H1 (cell line): ENCODE results near the gene CSTF2T. TPM values are rescaled to one million over a fixed set of nuclear protein-coding genes. Genes with fewer than 3 reads are reported as not detected.

Experiments used
- CTCF ChIA-PET: fragments of 300-600 bp; sonication (Branson Sonifier 250); formaldehyde crosslinking; loops from one replicate; lab custom pipeline; 2021; ENCODE audit not compliant: partially characterized antibody; lab: Charles Lee
- POLR2A ChIA-PET: fragments of 300-600 bp; sonication (Branson Sonifier 250); formaldehyde crosslinking; loops from one replicate; lab custom pipeline; 2021; ENCODE audit warnings: inconsistent platforms; ENCODE audit not compliant: partially characterized antibody; lab: Charles Lee
- DNase-seq, 2 experiments: peaks; one replicate each; pipeline versions ENCODE4 v3.0.0 to v3.0.0-alpha.2; 2010 to 2022; ENCODE audit warnings: low spot score in 2 of 2, low read depth in 1 of 2, mixed read lengths in 1 of 2
- FAIRE-seq: peaks from 2 replicates; lab custom pipeline; 2011; peaks lifted over from hg19 to GRCh38; lab: Jason Lieb, UNC
- H2AFZ ChIP-seq: 2 replicates; pipeline ENCODE4 v1.8.1; 2012; ENCODE audit warnings: low read length, inconsistent platforms
- H2AK5ac ChIP-seq: 2 replicates; pipeline ENCODE4 v1.6.1; 2013; ENCODE audit warnings: low read depth, low read length
- H2BK120ac ChIP-seq: replicated peaks from 2 replicates; pipeline ENCODE3; 2013; ENCODE audit warnings: low read depth, low read length, inconsistent platforms
- H2BK12ac ChIP-seq: 2 replicates; pipeline ENCODE4 v1.6.1; 2013; ENCODE audit warnings: low read depth, low read length
- H2BK15ac ChIP-seq: 2 replicates; pipeline ENCODE4 v1.6.1; 2013; ENCODE audit warnings: low read length
- H2BK20ac ChIP-seq: 2 replicates; pipeline ENCODE4 v1.6.1; 2013; ENCODE audit warnings: low read length
- H2BK5ac ChIP-seq: 2 replicates; pipeline ENCODE4 v1.6.1; 2013; ENCODE audit warnings: low read depth, low read length
- H3K14ac ChIP-seq: 2 replicates; pipeline ENCODE4 v1.6.1; 2013; ENCODE audit warnings: inconsistent platforms; ENCODE audit not compliant: insufficient read length
- H3K18ac ChIP-seq: 2 replicates; pipeline ENCODE4 v1.6.1; 2013; ENCODE audit warnings: low read length; ENCODE audit errors: extremely low read depth
- H3K23ac ChIP-seq: 2 replicates; pipeline ENCODE4 v1.6.1; 2013; ENCODE audit warnings: inconsistent platforms; ENCODE audit not compliant: insufficient read length
- H3K23me2 ChIP-seq: 2 replicates; pipeline ENCODE4 v1.6.1; 2013; ENCODE audit warnings: low read depth, low read length
- H3K27ac ChIP-seq: 2 replicates; pipeline ENCODE4 v1.6.1; 2011; ENCODE audit warnings: low read depth, low read length, inconsistent platforms
- H3K27me3 ChIP-seq, 4 experiments: replicated peaks in 1 of 4; 1 replicate in 1 of 4; 2 replicates in 3 of 4; pipeline versions ENCODE4 v1.6.1 to v1.8.1; 2011 to 2013; ENCODE audit warnings: low read length in 3 of 4, mild to moderate bottlenecking in 3 of 4, inconsistent platforms in 2 of 4, mixed read lengths in 2 of 4, moderate library complexity in 1 of 4; ENCODE audit not compliant: control insufficient read depth in 3 of 4, insufficient read depth in 3 of 4; ENCODE audit errors: extremely low read depth in 1 of 4
- H3K36me3 ChIP-seq, 4 experiments: 2 replicates each; pipeline versions ENCODE4 v1.6.1 to v1.8.1; 2011 to 2013; ENCODE audit warnings: mild to moderate bottlenecking in 4 of 4, low read length in 3 of 4, moderate library complexity in 2 of 4, control low read depth in 1 of 4, inconsistent platforms in 1 of 4; ENCODE audit not compliant: insufficient read depth in 4 of 4, control insufficient read depth in 2 of 4
- H3K4ac ChIP-seq: replicated peaks from 2 replicates; pipeline ENCODE3; 2013; ENCODE audit warnings: low read length, low read depth, mixed read lengths, inconsistent platforms; ENCODE audit not compliant: insufficient read length
- H3K4me1 ChIP-seq, 4 experiments: replicated peaks in 1 of 4; 1 replicate in 1 of 4; 2 replicates in 3 of 4; pipeline versions ENCODE4 v1.6.1 to v1.8.1; 2011 to 2013; ENCODE audit warnings: low read length in 3 of 4, inconsistent platforms in 2 of 4, mixed read lengths in 1 of 4; ENCODE audit not compliant: insufficient read depth in 4 of 4, control insufficient read depth in 3 of 4
- H3K4me2 ChIP-seq, 2 experiments: 2 replicates each; pipeline versions ENCODE4 v1.6.1 to v1.8.1; 2011 to 2013; ENCODE audit warnings: low read depth in 2 of 2, low read length in 2 of 2, control low read depth in 1 of 2, inconsistent platforms in 1 of 2, mild to moderate bottlenecking in 1 of 2; ENCODE audit not compliant: insufficient read depth in 1 of 2
- H3K4me3 ChIP-seq, 4 experiments: fragments of 200-600, 300-600 bp in 1 of 4; sonication (generic), shearing (Covaris generic), sonication (Bioruptor Twin) in 1 of 4; 2 replicates each; pipeline versions ENCODE4 v1.5.1 to v1.8.1; 2011 to 2016; ENCODE audit warnings: low read length in 4 of 4, low read depth in 3 of 4, control low read depth in 2 of 4, inconsistent platforms in 2 of 4, mild to moderate bottlenecking in 2 of 4, mixed read lengths in 1 of 4, moderate library complexity in 1 of 4; ENCODE audit not compliant: insufficient read depth in 2 of 4; ENCODE audit errors: extremely low read depth in 1 of 4
- H3K56ac ChIP-seq: replicated peaks from 2 replicates; pipeline ENCODE3; 2013; ENCODE audit warnings: low read depth, mild to moderate bottlenecking, mixed read lengths, low read length, inconsistent platforms; ENCODE audit not compliant: insufficient read length
- H3K79me1 ChIP-seq: 2 replicates; pipeline ENCODE4 v1.6.1; 2013; ENCODE audit warnings: low read depth, low read length, control low read depth
- H3K79me2 ChIP-seq, 2 experiments: 2 replicates each; pipeline versions ENCODE4 v1.6.1 to v1.8.1; 2012 to 2013; ENCODE audit warnings: low read length in 2 of 2, mild to moderate bottlenecking in 2 of 2, inconsistent platforms in 1 of 2; ENCODE audit not compliant: insufficient read depth in 2 of 2, control insufficient read depth in 1 of 2
- H3K9ac ChIP-seq, 4 experiments: replicated peaks in 1 of 4; 1 replicate in 1 of 4; 2 replicates in 3 of 4; pipeline versions ENCODE4 v1.6.1 to v1.8.1; 2011 to 2013; ENCODE audit warnings: low read depth in 3 of 4, low read length in 3 of 4, control low read depth in 2 of 4, mild to moderate bottlenecking in 2 of 4, moderate library complexity in 2 of 4, inconsistent platforms in 1 of 4; ENCODE audit errors: extremely low read depth in 1 of 4
- H3K9me3 ChIP-seq, 2 experiments: 2 replicates each; pipeline versions ENCODE4 v1.6.1 to v1.8.1; 2012 to 2013; ENCODE audit warnings: mild to moderate bottlenecking in 2 of 2, moderate library complexity in 2 of 2, control low read depth in 1 of 2, inconsistent platforms in 1 of 2, low read depth in 1 of 2, low read length in 1 of 2, mixed read lengths in 1 of 2; ENCODE audit not compliant: insufficient read depth in 2 of 2
- H4K20me1 ChIP-seq, 2 experiments: replicated peaks in 1 of 2; 2 replicates each; pipeline versions ENCODE3 to v1.8.1; 2011 to 2013; ENCODE audit warnings: inconsistent platforms in 2 of 2, low read length in 2 of 2, mild to moderate bottlenecking in 1 of 2; ENCODE audit not compliant: insufficient read depth in 2 of 2, control insufficient read depth in 1 of 2
- H4K5ac ChIP-seq: 2 replicates; pipeline ENCODE4 v1.6.1; 2013; ENCODE audit warnings: low read length, low read depth, mixed read lengths, inconsistent platforms; ENCODE audit not compliant: insufficient read length
- H4K8ac ChIP-seq: 2 replicates; pipeline ENCODE4 v1.8.0; 2013; ENCODE audit warnings: mild to moderate bottlenecking, moderate library complexity, low read length, inconsistent platforms; ENCODE audit not compliant: insufficient read depth; ENCODE audit errors: extremely low read depth
- H4K91ac ChIP-seq: replicated peaks from 2 replicates; pipeline ENCODE3; 2013; ENCODE audit warnings: low read length, mixed read lengths, inconsistent platforms; ENCODE audit not compliant: insufficient read length
- RXRA ChIP-seq: IDR thresholded peaks from 2 replicates; pipeline ENCODE4 v1.6.1; 2011; ENCODE audit warnings: low read depth, mild to moderate bottlenecking, low read length, moderate library complexity; ENCODE audit not compliant: insufficient read depth
- SUZ12 ChIP-seq: fragments of 200-600 bp; sonication (generic); IDR thresholded peaks from 2 replicates; pipeline ENCODE4 v1.6.1; 2012; ENCODE audit warnings: mild to moderate bottlenecking, inconsistent platforms, low read length, moderate library complexity, mixed read lengths
- WGBS, 2 experiments: shearing (Covaris generic) in 1 of 2; methylation state at CpG; one replicate each; pipeline versions ENCODE4 v1.1.6 to v1.1.7; 2013 to 2015; ENCODE audit warnings: low lambda C conversion rate in 2 of 2, mixed read lengths in 2 of 2, inconsistent platforms in 1 of 2, low coverage in 1 of 2, missing lambda C conversion rate in 1 of 2; ENCODE audit not compliant: insufficient replicate concordance in 2 of 2, insufficient coverage in 1 of 2, insufficient read length in 1 of 2; ENCODE audit errors: extremely low coverage in 1 of 2, missing lambda C conversion rate in 1 of 2; 5-methylcytosine and 5-hydroxymethylcytosine counted together
- polyA plus RNA-seq, 7 experiments: library from polyadenylated mRNA; depleted of rRNA in 3 of 7; stranded (reverse) in 5 of 7; unstranded in 2 of 7; fragments of >200 nt in 5 of 7; fragments of 200-250 nt in 2 of 7; gene quantifications; 1 replicate in 5 of 7; 2 replicates in 1 of 7; 4 replicates in 1 of 7; pipeline versions ENCODE4 v1.2.1 to v1.2.3, GENCODE V29; 2011 to 2013; ENCODE audit warnings: missing spikeins in 2 of 7, mixed read lengths in 2 of 7
- total RNA-seq: library from RNA; stranded (reverse); fragmentation: NEBNext Ultra II Directional; extraction: Animal tissue kit (Norgen Biotek cat#: 25700); gene quantifications from 2 replicates; pipeline ENCODE4 v1.2.1, GENCODE V29; 2021
- TF ChIP-seq, protein P1 (sequence below): IDR thresholded peaks from 2 replicates; pipeline ENCODE4 v1.6.1; 2012; ENCODE audit warnings: low read length, inconsistent platforms

CSTF2T gene
- total and polyA plus RNA-seq, 2 of the 8 experiments (the other 6 are each of a cell fraction or from before 2014, with no cell fraction given) = 9.4 to 32.4 TPM

DNA sequence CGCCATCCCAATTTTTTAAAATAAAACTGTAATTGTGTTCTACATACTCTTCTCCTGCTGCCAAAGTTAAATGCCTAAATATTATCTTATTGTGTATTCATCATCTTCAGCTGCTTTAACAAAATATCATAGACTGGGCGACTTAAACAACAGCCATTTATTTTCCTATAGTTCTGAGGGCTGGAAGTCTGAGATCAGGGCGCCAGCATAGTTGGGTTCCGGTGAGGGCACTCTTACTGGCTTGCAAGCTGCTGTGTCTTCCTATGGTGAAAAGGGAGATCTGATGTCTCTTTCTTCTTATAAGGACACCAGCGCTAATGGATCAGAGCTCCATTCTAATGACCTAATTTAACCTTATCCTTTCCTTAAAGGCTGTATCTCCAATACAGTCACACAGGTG is 30.4 kb downstream of the CSTF2T start:
- Histone ChIP-seq H3K9ac (no peak overlapping the region), H3K4me1 (no peaks in the 10 kb centered on the region), H3K4me3 (no peak overlapping the region), H4K91ac (no peak overlapping the region), H3K4me2 (no peak overlapping the region), H2AFZ (no peak overlapping the region), H4K20me1 (no peaks in the 10 kb centered on the region), H3K18ac (no peak overlapping the region), H3K14ac (no peak overlapping the region), H2BK120ac (no peak overlapping the region), H3K36me3 (no peaks in the 10 kb centered on the region), H2BK12ac (no peak overlapping the region), H2BK5ac (no peak overlapping the region), H2AK5ac (no peak overlapping the region), H3K79me2 (no peaks in the 10 kb centered on the region), H2BK15ac (no peak overlapping the region), H3K56ac (no peak overlapping the region), H3K23ac (no peak overlapping the region), H3K9me3 (no peaks in the 10 kb centered on the region), H4K8ac (no peak overlapping the region), H2BK20ac (no peak overlapping the region), H3K23me2 (no peaks in the 10 kb centered on the region), H3K79me1 (no peaks in the 10 kb centered on the region), H4K5ac (no peak overlapping the region), H3K27me3 (no peaks in the 10 kb centered on the region), H3K27ac (no peak overlapping the region), H3K4ac (no peak overlapping the region)
- FAIRE-seq (no peak), DNase-seq (no peak)
- POLR2A ChIA-PET = no interaction called here
- CTCF ChIA-PET = interaction anchor here (0.9 kb wide), 1 partner anchor 9 kb away, joined by 5 read pairs; no protein-coding TSS in a partner anchor
- 90% methylated on average over 5 of the region's 5 CpGs; no CpG with 5 or more reads in 1 of the 2 experiments for WGBS, 2 experiments
- TF ChIP-seq, protein P1, sequence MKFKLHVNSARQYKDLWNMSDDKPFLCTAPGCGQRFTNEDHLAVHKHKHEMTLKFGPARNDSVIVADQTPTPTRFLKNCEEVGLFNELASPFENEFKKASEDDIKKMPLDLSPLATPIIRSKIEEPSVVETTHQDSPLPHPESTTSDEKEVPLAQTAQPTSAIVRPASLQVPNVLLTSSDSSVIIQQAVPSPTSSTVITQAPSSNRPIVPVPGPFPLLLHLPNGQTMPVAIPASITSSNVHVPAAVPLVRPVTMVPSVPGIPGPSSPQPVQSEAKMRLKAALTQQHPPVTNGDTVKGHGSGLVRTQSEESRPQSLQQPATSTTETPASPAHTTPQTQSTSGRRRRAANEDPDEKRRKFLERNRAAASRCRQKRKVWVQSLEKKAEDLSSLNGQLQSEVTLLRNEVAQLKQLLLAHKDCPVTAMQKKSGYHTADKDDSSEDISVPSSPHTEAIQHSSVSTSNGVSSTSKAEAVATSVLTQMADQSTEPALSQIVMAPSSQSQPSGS = no peak
- TF ChIP-seq RXRA (no peak), SUZ12 (no peak)
